ENCODE results near the gene PCBP3.

The PCBP3 gene

DNA sequence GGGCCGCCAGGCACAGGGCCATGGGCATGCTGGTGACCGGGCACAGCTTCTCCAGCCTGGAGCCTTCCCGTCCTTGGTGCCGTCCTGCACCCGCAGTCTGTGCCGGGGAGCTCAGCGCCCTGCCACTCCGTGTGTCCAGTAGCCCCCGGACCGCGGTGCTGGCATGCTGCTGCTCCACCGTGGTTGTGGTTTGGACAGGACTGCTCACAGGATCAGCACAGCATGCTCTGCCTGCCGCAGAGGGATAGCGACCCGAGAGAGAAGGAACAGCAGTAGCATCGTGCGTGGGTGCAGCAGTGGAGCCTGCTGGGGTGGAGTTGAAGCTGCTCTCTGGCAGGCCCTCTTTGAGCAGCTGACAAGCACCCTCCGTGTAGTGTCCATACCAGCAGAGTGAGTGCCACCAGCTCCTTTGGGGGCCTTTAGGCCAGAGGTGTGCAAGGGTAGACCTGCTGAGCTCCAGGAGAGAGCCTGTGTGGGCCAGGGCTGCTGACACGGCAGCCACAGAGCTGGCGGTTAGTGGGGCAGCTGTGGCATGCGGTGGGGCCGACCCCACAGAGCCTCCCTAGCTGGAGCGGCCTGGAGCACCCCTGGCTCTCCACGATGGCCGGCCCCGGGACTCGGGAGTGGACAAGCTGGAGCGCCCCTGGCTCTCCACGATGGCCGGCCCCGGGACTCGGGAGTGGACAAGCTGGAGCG, 6.4 kb upstream of the PCBP3 start:
- no peak overlapping the region for H3K4me3 ChIP-seq (IDR thresholded peaks at IDR 0.05; ENCODE audit: insufficient read depth, low read depth, low read length)
- no peaks in the 10 kb centered on the region for H3K36me3 ChIP-seq (ENCODE audit: insufficient read depth)
- H2AFZ ChIP-seq (ENCODE audit: low read depth) = no peak overlapping the region
- no peak overlapping the region for H3K9ac ChIP-seq
- H3K79me2 ChIP-seq (ENCODE audit: insufficient read depth, low read depth) = no peaks in the 10 kb centered on the region
- H3K4me1 ChIP-seq (ENCODE audit: low read depth, poor library complexity, severe bottlenecking) = no peaks in the 10 kb centered on the region
- H3K4me2 ChIP-seq = no peak overlapping the region
- H3K27me3 ChIP-seq (ENCODE audit: insufficient read depth, low read depth) = peaks cover 17% of the 10 kb centered on the region; the same call in 1 of the 2 replicates
- no peaks in the 10 kb centered on the region for H4K20me1 ChIP-seq (ENCODE audit: insufficient read depth)
- H3K27ac ChIP-seq = no peak overlapping the region
- TF ChIP-seq, protein P1, sequence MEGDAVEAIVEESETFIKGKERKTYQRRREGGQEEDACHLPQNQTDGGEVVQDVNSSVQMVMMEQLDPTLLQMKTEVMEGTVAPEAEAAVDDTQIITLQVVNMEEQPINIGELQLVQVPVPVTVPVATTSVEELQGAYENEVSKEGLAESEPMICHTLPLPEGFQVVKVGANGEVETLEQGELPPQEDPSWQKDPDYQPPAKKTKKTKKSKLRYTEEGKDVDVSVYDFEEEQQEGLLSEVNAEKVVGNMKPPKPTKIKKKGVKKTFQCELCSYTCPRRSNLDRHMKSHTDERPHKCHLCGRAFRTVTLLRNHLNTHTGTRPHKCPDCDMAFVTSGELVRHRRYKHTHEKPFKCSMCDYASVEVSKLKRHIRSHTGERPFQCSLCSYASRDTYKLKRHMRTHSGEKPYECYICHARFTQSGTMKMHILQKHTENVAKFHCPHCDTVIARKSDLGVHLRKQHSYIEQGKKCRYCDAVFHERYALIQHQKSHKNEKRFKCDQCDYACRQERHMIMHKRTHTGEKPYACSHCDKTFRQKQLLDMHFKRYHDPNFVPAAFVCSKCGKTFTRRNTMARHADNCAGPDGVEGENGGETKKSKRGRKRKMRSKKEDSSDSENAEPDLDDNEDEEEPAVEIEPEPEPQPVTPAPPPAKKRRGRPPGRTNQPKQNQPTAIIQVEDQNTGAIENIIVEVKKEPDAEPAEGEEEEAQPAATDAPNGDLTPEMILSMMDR (conservative IDR thresholded peaks at IDR 0.05; ENCODE audit: low read depth, low read length) = no peak

DNA sequence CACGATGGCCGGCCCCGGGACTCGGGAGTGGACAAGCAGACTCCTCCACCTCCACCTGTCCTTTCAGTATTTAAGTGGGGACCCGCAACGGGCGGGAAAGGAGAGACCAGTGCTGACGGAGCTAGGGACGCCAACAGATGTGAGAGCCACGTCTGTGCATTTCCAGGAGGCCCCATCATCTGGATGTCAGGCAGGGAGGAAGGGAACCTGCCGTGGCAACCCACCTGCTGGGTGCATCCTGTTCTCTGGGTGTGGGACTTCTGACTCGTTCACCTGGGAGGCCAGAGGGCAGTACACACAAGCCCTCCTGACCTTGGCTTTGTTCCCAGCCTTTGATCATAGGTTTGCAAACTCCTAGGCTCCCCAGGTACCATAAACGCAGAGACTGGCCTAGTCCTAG, 5.6 kb upstream of the PCBP3 start:
- Histone ChIP-seq H3K4me1 (ENCODE audit: low read depth, poor library complexity, severe bottlenecking) (no peaks in the 10 kb centered on the region), H3K4me2 (no peak overlapping the region), H3K27ac (no peak overlapping the region), H3K9ac (no peak overlapping the region), H3K36me3 (ENCODE audit: insufficient read depth) (no peaks in the 10 kb centered on the region), H3K79me2 (ENCODE audit: insufficient read depth, low read depth) (no peaks in the 10 kb centered on the region), H4K20me1 (ENCODE audit: insufficient read depth) (no peaks in the 10 kb centered on the region), H2AFZ (ENCODE audit: low read depth) (no peak overlapping the region), H3K27me3 (ENCODE audit: insufficient read depth, low read depth) (peaks cover 17% of the 10 kb centered on the region; the same call in 1 of the 2 replicates), H3K4me3 (IDR thresholded peaks at IDR 0.05; ENCODE audit: insufficient read depth, low read depth, low read length) (no peak overlapping the region)
- TF ChIP-seq, protein P1 (conservative IDR thresholded peaks at IDR 0.05; ENCODE audit: low read depth, low read length) = no peak

DNA sequence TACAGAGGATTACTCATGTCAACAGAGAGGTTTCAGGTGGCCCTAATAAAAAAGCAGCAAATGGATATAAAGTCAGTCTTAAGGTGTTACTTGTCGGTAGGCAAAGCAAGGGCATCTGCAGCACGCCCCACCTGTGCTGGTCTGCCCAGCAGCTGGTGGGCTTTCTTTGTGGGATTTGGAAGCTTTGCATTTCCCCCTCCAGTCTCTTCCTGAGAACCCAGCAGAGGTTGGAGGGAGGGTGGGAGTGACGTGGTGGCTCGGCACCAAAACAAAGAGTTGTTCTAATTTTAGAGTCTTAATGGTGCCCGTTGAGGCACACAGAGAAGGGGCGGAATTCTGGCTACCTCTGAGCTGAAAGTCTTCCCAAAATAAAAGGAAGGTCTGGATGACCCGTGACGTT, 4.8 kb upstream of the PCBP3 start:
- no peak overlapping the region for H2AFZ ChIP-seq (ENCODE audit: low read depth)
- no peaks in the 10 kb centered on the region for H3K4me1 ChIP-seq (ENCODE audit: low read depth, poor library complexity, severe bottlenecking)
- H3K9ac ChIP-seq = no peak overlapping the region
- no peak overlapping the region for H3K4me3 ChIP-seq (IDR thresholded peaks at IDR 0.05; ENCODE audit: insufficient read depth, low read depth, low read length)
- H3K79me2 ChIP-seq (ENCODE audit: insufficient read depth, low read depth) = no peaks in the 10 kb centered on the region
- H3K27me3 ChIP-seq (ENCODE audit: insufficient read depth, low read depth) = peaks cover 17% of the 10 kb centered on the region; the same call in 1 of the 2 replicates
- no peaks in the 10 kb centered on the region for H3K36me3 ChIP-seq (ENCODE audit: insufficient read depth)
- H4K20me1 ChIP-seq (ENCODE audit: insufficient read depth) = no peaks in the 10 kb centered on the region
- TF ChIP-seq, protein P1 (conservative IDR thresholded peaks at IDR 0.05; ENCODE audit: low read depth, low read length) = no peak
- no peak overlapping the region for H3K27ac ChIP-seq
- no peak overlapping the region for H3K4me2 ChIP-seq

DNA sequence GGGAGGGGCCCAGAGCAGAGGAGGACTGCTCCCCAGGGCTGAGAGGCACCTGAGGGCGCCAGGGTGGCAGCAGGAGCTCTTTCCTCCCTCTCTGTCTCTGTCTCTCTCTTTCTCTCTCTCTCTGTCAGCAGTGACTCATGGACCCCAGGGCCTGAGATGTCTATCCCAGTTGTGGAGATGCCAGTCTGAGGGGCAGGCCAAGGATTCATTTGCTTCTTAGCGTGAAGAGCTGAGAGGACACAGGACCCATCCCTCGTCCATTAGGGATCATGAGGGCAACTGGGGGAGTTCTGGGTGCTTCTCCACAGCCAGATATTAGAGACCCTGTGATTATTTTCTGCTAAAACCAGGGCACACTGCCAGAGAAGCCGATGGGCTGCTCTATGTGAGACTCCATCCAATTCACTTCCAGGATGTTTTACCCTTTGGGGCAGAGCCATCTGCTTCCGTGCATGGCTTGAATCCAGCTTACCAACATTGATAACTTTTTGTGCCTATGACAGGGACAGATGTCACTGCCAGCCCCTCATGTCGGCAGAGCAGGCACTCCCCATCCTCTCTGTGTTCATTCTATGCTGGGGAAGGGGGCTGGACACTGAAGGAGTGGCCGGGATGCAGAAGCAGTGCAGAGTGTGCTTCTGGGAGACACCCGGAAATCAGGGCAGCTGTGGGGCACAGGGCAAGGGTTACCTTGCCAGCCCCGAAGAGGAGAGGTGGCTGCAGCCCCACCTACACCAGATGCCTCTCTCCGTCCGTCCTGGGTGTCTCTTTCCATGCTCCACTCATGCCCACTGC, 4.1 kb upstream of the PCBP3 start:
- no peaks in the 10 kb centered on the region for H3K36me3 ChIP-seq (ENCODE audit: insufficient read depth)
- H3K9ac ChIP-seq = no peak overlapping the region
- H3K27ac ChIP-seq = no peak overlapping the region
- no peaks in the 10 kb centered on the region for H3K79me2 ChIP-seq (ENCODE audit: insufficient read depth, low read depth)
- TF ChIP-seq, protein P1 (conservative IDR thresholded peaks at IDR 0.05; ENCODE audit: low read depth, low read length) = no peak
- peaks cover 22% of the 10 kb centered on the region for H3K27me3 ChIP-seq (ENCODE audit: insufficient read depth, low read depth)
- H2AFZ ChIP-seq (ENCODE audit: low read depth) = no peak overlapping the region
- H3K4me2 ChIP-seq = no peak overlapping the region
- no peak overlapping the region for H3K4me3 ChIP-seq (IDR thresholded peaks at IDR 0.05; ENCODE audit: insufficient read depth, low read depth, low read length)
- H3K4me1 ChIP-seq (ENCODE audit: low read depth, poor library complexity, severe bottlenecking) = peaks cover 1% of the 10 kb centered on the region
- H4K20me1 ChIP-seq (ENCODE audit: insufficient read depth) = no peaks in the 10 kb centered on the region
